Kidney glomerular epithelial cell (primary cell): ENCODE data around the gene YPEL1.
A peak's percentile ranks its signal among the peaks of the same experiment; 100 is the strongest.

ENCODE experiments used
- DNase-seq: peaks from one replicate; lab custom pipeline; 2025; lab: John Stamatoyannopoulos, UW

The YPEL1 gene

GRCh38 chr22:21735200-21736083 lies at the start of gene YPEL1:
Gene YPEL1 (minus strand): TSS chr22:21735794. CDS start chr22:21710744, 25,050 bp downstream.
- DNase-seq: peak; percentile 86

- DNase-seq: no peak
Observed at GRCh38 chr22:21780259-21780658, 44.7 kb upstream of the YPEL1 start.

- DNase-seq: no peak
Observed at GRCh38 chr22:21779444-21779843, 43.9 kb upstream of the YPEL1 start.

GRCh38 chr22:21778705-21779363 lies 43.2 kb upstream of the YPEL1 start:
- peak; percentile 64 for DNase-seq

- DNase-seq: no peak
Observed at GRCh38 chr22:21771631-21771976, 36.0 kb upstream of the YPEL1 start.

- DNase-seq: no peak
Observed at GRCh38 chr22:21768435-21768834, 32.8 kb upstream of the YPEL1 start.

GRCh38 chr22:21766691-21767462 lies 31.3 kb upstream of the YPEL1 start:
- no peak for DNase-seq

GRCh38 chr22:21765909-21766529 lies 30.4 kb upstream of the YPEL1 start:
- no peak for DNase-seq

GRCh38 chr22:21764038-21764804 lies 28.6 kb upstream of the YPEL1 start:
- no peak for DNase-seq

- no peak for DNase-seq
Observed at GRCh38 chr22:21762712-21763581, 27.4 kb upstream of the YPEL1 start.

- no peak for DNase-seq
Observed at GRCh38 chr22:21761994-21762680, 26.5 kb upstream of the YPEL1 start.

- DNase-seq: no peak
Observed at GRCh38 chr22:21761086-21761485, 25.5 kb upstream of the YPEL1 start.

- DNase-seq: no peak
Observed at GRCh38 chr22:21760640-21761039, 25.0 kb upstream of the YPEL1 start.

- DNase-seq: no peak
Observed at GRCh38 chr22:21759646-21760376, 24.2 kb upstream of the YPEL1 start.

- DNase-seq: no peak
Observed at GRCh38 chr22:21759093-21759492, 23.5 kb upstream of the YPEL1 start.

- no peak for DNase-seq
Observed at GRCh38 chr22:21758091-21758864, 22.7 kb upstream of the YPEL1 start.

GRCh38 chr22:21755851-21756284 lies 20.3 kb upstream of the YPEL1 start:
- DNase-seq: peak; percentile 53

GRCh38 chr22:21754523-21754922 lies 18.9 kb upstream of the YPEL1 start:
- no peak for DNase-seq
